Measurements from ENCODE around the gene ARSI. TPM values are rescaled to one million over a fixed set of nuclear protein-coding genes. Genes with fewer than 3 reads are reported as not detected.

ARSI gene
- total and polyA plus RNA-seq, 2 donors (not counting 3 experiments of a cell fraction or from before 2014, with no cell fraction given): 0.17 to 0.20 TPM

GRCh38 chr5:150318613-150319483 lies 16.1 kb upstream of the ARSI start:
- POLR2A ChIA-PET: no interaction called here
- H3K27me3 ChIP-seq (ENCODE audit: control insufficient read depth in 2 of 2, insufficient read depth in 2 of 2, low read length in 2 of 2): no peaks in the 10 kb centered on the region
- no peak overlapping the region for H3K9ac ChIP-seq (replicated peaks; ENCODE audit: extremely low read depth, insufficient read depth, low read length)
- no peaks in the 10 kb centered on the region for H3K9me3 ChIP-seq (replicated peaks; ENCODE audit: control insufficient read depth, insufficient read depth, low read length)
- H4K20me1 ChIP-seq (replicated peaks; ENCODE audit: control insufficient read depth, extremely low read depth, insufficient read depth, low read length): no peaks in the 10 kb centered on the region
- H3K4me3 ChIP-seq (replicated peaks in 1 of 3; ENCODE audit: insufficient read depth in 1 of 3, low read depth in 1 of 3, low read length in 3 of 3): no peak overlapping the region
- H3K79me2 ChIP-seq (ENCODE audit: control insufficient read depth, insufficient read depth, low read length): no peaks in the 10 kb centered on the region
- no peak overlapping the region for H3K4me2 ChIP-seq (ENCODE audit: insufficient read depth, low read length)
- CTCF ChIA-PET: interaction anchor here (0.8 kb wide), 2 partner anchors 10 to 143 kb away, joined by 3 read pairs; no protein-coding TSS in a partner anchor
- no TSS peak for BruUV-seq (replicated peaks)
- no peaks in the 10 kb centered on the region for H3K36me3 ChIP-seq (ENCODE audit: control insufficient read depth in 2 of 2, extremely low read depth in 1 of 2, insufficient read depth in 2 of 2, low read length in 2 of 2)
- H3K9me1 ChIP-seq (replicated peaks; ENCODE audit: control insufficient read depth, extremely low read depth, insufficient read depth, low read length): no peaks in the 10 kb centered on the region
- H3K4me1 ChIP-seq (ENCODE audit: control insufficient read depth, extremely low read depth, insufficient read depth, low read length): peaks cover 24% of the 10 kb centered on the region
- dilution Hi-C loops (cut with MboI; ENCODE audit: extremely low pct_ligation_motif_present, low sequenced_read_pairs) (no loop called here), intact Hi-C loops (cut with micrococcal nuclease) (loop anchor here (5.0 kb wide), 1 partner anchor 52 kb away; no protein-coding TSS in a partner anchor)
- peak overlapping the region; percentile 28 for H2AFZ ChIP-seq (ENCODE audit: low read depth, low read length)
- TF ChIP-seq FOS (IDR thresholded peaks at IDR 0.05; ENCODE audit: borderline replicate concordance, insufficient read depth, low read length) (no peak), CTCF (IDR thresholded peaks at IDR 0.05; ENCODE audit: extremely low read depth in 1 of 2, insufficient read depth in 1 of 2, low read depth in 1 of 2, low read length in 2 of 2) (no peak), MYC (IDR thresholded peaks at IDR 0.05; ENCODE audit: low read depth, low read length) (no peak), POLR2A (IDR thresholded peaks at IDR 0.05; ENCODE audit: low read depth, low read length) (no peak), GATA2 (IDR thresholded peaks at IDR 0.05; ENCODE audit: insufficient read depth, insufficient read length, low read depth, low read length) (no peak), EZH2 (IDR thresholded peaks at IDR 0.05; ENCODE audit: borderline replicate concordance, low read depth, low read length, severe bottlenecking) (no peak), JUN (IDR thresholded peaks at IDR 0.05; ENCODE audit: borderline replicate concordance, insufficient read depth, insufficient read length, low read depth) (no peak), POLR2AphosphoS5 (IDR thresholded peaks at IDR 0.05; ENCODE audit: insufficient read depth, low read depth, low read length) (no peak), MAX (IDR thresholded peaks at IDR 0.05; ENCODE audit: insufficient read depth, insufficient read length) (no peak)
- peak overlapping the region; percentile 78 for H3K27ac ChIP-seq (ENCODE audit: insufficient read depth, low read depth, low read length)
- peak; percentile 8 for FAIRE-seq
- DNase-seq (ENCODE audit: low read depth, low spot score): no peak

Measured in endothelial cell of umbilical vein (primary cell).